HG03159 (cell line): ENCODE measurements around the gene MORF4L1.
A peak's percentile ranks its signal among the peaks of the same experiment; 100 is the strongest.

Source experiments
- ATAC-seq: cut with Tn5 transposase; IDR thresholded peaks from one replicate; pipeline ENCODE4 v1.9.1; 2021; ENCODE audit warnings: mild to moderate bottlenecking, moderate library complexity; ENCODE audit not compliant: unreplicated experiment

Gene MORF4L1

DNA sequence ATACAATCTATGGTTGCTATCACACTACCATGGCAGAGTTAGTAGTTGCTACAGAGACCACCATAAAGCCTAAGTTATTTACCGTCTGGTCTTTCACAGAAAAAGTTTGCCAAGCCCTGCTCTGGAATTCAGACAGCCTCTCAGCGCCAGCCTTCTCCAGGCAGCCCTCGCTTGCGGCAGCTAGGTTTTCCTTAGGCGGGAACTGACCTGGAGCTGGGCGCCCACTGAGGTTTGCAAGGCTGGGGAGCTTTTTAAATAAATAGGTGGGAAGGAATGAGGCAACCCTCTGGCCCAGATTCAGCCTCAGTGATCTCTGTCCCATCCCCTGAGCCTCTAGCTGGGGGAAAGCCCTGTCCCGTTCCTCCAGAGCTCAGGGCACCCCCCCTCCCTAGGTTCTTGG lies 71.0 kb downstream of the MORF4L1 start:
- no peak for ATAC-seq

DNA sequence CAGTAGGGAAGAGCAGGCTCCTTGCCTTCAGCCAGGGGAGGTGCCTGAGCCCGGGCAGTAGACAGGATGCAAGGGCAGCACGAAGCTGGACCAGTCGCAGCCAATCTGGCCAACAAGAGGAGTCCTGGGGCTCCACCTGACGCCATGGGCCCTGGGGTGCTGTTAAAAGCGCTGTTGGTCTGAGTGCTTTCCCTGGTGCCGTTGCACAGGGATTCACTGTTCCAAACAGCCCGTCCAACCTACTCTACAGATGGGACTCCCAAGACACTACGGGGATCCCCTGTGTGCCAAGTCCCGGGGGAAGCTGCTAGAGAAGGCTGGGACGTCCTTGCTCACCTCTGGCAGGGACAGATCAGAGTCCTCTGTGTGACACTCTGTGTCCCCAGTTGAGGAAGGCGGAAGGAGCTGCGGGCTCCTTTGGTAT lies 71.5 kb downstream of the MORF4L1 start:
- peak; percentile 22 for ATAC-seq

DNA sequence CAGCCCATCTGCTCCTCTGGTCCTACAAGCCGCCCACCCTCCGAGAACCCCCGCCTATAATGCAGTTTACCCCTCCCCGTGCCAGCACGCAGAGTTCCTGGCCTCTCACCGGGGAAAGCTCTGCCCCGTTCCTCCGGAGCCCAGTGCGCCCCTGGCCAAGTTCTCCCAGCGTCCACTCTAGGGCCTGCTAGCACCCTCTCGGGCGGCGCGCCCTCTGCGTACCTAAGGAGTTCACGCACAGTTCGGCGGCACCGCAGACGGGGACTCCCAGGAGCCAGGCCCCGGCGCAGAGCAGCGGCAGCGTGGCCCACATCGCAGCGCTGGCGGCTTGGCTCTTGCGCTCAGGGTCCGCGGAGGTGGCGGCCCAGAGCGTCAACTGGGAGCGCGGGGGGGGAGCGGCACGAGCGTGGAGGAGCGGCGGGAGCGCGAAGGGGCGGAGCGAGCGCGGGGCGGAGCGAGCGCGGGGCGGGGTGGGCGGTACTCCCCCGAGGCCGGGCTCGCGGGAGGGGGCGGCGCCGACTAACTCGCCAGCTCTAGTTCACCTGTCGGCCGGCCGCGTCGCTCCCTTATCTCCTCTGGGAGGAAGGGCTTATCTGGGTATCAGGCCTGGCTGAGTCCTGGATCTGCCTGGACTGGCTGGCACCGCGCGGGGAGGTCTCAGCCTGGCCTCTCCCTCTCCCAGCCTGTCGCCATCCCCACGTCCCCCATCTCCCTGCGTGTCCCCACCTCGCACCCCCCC lies 72.1 kb downstream of the MORF4L1 start, which contains the start of gene CTSH:
Gene CTSH, minus strand, starts transcription at position 378 of the 739 bp plus-strand sequence. Its CDS starts 65 bp downstream, at position 313.
- ATAC-seq = peak; percentile 68

DNA sequence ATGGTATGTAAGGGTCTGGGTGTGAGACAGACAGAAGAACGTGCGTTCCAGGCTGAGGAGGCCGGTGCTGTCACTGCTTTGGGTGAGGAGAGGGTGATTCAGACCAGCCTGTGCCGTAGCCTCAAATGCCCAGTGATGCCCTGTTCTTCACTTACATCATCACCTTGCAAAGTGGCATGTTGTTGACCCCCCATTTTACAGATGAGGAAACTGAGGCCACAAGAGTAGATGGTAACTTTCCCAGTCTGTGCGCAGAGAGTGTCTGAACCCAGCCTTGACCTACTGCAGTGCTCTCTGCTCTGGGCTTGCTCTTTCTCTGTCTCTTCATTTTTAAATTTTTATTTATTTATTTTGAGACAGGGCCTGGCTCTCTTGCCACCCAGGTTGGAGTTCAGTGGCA lies 73.8 kb downstream of the MORF4L1 start:
- no peak for ATAC-seq

DNA sequence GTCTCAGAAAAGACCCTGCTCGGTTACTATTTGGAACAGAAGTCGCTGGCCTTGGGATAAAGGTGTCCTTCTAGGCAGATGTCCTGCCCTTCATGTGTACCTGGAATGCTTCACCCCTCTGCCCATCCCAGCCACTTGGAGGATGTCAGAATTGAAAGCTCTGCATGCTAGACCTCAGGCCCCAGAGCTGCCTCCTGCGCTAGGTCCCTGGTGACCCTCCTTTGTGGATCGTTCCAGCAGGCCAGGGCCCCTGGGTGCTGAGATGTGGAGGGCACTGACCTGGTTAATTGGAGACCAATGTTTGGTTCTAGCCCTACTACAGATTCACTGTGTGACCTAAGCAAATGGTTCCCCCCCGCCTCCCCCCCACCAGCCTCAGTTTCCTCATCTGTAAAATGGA lies 74.8 kb downstream of the MORF4L1 start:
- no peak for ATAC-seq
